ENCODE results near the gene GPNMB. TPM values are rescaled to one million over a fixed set of nuclear protein-coding genes. Genes with fewer than 3 reads are reported as not detected.

GPNMB gene
- total RNA-seq, 6 donors from 2014 or later = 68.5 to 309 (median 159) TPM

DNA sequence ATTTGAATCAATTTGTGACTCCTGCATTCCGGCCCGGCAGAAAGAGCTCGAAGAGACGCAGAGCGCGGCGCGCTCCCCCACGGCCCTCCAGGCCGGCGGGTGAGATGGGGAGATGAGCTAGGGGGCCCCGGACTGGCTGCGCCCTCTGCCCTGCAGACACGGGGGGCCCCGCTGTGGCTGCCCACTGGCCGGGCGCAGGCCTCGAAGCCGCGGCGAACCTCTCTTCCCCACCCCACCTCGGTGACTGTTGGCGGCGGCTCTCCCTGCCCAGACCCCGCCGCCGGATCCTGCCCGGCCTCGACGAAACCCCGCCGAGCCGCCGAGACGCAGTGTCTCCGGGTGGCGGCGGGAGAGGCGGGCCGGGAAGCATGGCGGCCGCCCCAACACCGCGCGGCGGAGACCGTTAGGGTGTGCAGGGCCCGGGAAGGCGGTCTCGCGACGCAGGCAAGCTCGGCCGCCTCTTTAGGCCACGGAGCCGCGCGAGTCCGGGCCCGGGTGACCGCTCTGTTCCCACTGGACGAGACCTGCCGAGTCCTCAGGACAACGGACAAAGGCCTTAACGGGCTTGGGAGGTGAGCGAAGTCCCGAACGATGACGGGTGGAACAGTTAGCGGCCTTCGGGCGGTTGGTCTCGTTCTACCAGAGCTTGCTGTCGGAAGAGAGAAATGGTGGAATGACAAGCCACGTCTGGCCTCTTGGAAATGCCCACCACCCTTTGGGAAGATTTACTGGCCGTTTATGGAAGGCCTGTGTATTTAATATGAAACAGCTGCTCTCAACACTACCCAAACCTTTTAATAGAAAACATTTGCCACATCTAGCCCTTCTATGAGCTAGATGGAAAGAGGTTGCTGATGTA is 40.4 kb upstream of the GPNMB start:
- peak overlapping the region in 3 of 4 donors; percentile 15 to 42 (median 39) for H3K4me3 ChIP-seq
- WGBS, 2 donors = 48 to 55% methylated on average over 26 to 39 of the region's 76 CpGs
- no peaks in the 10 kb centered on the region for H3K9me3 ChIP-seq
- peaks cover 0 to 8% (median 6%) of the 10 kb centered on the region in 4 donors for H3K36me3 ChIP-seq
- DNase-seq = peak in 1 of 2 donors; percentile 84
- H3K27ac ChIP-seq = peak overlapping the region in 2 of 4 donors; percentile 50 to 74
- no peaks in the 10 kb centered on the region for H3K27me3 ChIP-seq
- ATAC-seq (ENCODE audit: low FRiP score in 2 of 2) = peak in 1 of 2 donors; percentile 79
- no peak for TF ChIP-seq EP300 (IDR thresholded peaks at IDR 0.05)
- TF ChIP-seq, protein P1, sequence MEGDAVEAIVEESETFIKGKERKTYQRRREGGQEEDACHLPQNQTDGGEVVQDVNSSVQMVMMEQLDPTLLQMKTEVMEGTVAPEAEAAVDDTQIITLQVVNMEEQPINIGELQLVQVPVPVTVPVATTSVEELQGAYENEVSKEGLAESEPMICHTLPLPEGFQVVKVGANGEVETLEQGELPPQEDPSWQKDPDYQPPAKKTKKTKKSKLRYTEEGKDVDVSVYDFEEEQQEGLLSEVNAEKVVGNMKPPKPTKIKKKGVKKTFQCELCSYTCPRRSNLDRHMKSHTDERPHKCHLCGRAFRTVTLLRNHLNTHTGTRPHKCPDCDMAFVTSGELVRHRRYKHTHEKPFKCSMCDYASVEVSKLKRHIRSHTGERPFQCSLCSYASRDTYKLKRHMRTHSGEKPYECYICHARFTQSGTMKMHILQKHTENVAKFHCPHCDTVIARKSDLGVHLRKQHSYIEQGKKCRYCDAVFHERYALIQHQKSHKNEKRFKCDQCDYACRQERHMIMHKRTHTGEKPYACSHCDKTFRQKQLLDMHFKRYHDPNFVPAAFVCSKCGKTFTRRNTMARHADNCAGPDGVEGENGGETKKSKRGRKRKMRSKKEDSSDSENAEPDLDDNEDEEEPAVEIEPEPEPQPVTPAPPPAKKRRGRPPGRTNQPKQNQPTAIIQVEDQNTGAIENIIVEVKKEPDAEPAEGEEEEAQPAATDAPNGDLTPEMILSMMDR (IDR thresholded peaks at IDR 0.05) = no peak
- no peak for TF ChIP-seq POLR2A (IDR thresholded peaks at IDR 0.05)
- peaks cover 4 to 13% (median 9%) of the 10 kb centered on the region in 4 donors for H3K4me1 ChIP-seq

DNA sequence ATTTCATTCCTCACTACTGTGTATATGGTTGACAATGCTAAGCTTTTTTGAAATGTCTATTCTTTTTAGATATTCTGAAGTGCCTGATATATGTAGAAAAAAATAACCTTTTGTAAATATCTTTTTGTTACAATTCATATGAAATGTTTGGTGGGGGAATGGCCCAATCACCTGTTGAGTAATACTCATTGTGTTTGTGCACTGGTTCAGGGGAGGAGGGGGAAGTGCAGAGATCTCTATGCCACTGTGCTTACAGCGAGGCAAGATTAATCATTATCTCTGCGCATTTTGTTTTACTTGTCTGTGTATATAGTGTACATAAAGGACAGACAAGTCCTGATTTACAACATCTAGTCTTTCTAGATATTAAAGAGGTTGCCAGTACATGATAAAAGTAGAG is 39.6 kb upstream of the GPNMB start:
- 76 to 84% methylated on average over 2 of the region's 2 CpGs for WGBS, 2 donors
- Histone ChIP-seq H3K27me3 (no peaks in the 10 kb centered on the region), H3K27ac (no peak overlapping the region), H3K4me3 (no peak overlapping the region), H3K36me3 (no peaks in the 10 kb centered on the region), H3K9me3 (no peaks in the 10 kb centered on the region), H3K4me1 (peaks cover 4 to 13% (median 9%) of the 10 kb centered on the region in 4 donors)
- TF ChIP-seq POLR2AphosphoS5 (IDR thresholded peaks at IDR 0.05) = no peak
- TF ChIP-seq EP300 (IDR thresholded peaks at IDR 0.05) = no peak
- TF ChIP-seq POLR2A (IDR thresholded peaks at IDR 0.05) = no peak
- TF ChIP-seq, protein P1 (IDR thresholded peaks at IDR 0.05) = no peak
- peak in 1 of 2 donors; percentile 49 for ATAC-seq (ENCODE audit: low FRiP score in 2 of 2)
- DNase-seq = no peak

DNA sequence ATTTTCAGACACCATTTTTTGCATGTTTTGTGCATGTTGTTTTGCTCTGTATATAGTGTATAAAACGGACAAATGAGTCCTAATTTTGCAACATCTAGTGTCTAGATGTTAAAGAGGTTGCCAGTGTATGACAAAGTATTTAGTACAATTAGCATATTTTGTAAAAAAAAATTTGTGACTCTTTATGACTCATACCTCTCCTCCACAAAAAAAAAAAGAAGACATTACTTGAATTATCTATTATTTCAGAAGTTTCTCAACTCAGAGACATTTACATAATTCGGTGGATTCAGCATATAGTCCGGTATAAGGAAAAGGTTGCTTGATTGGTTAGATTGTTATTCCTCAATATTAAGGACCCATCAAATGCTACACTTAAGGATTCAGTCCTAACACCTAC is 38.7 kb upstream of the GPNMB start:
- no peaks in the 10 kb centered on the region for H3K36me3 ChIP-seq
- H3K4me1 ChIP-seq = peaks cover 4 to 13% (median 9%) of the 10 kb centered on the region in 4 donors
- H3K27me3 ChIP-seq = no peaks in the 10 kb centered on the region
- DNase-seq (no peak), ATAC-seq (ENCODE audit: low FRiP score in 2 of 2) (no peak)
- H3K9me3 ChIP-seq = no peaks in the 10 kb centered on the region
- TF ChIP-seq, protein P1 (IDR thresholded peaks at IDR 0.05) = no peak
- TF ChIP-seq POLR2A (IDR thresholded peaks at IDR 0.05) = no peak
- TF ChIP-seq POLR2AphosphoS5 (IDR thresholded peaks at IDR 0.05) = no peak
- no peak for TF ChIP-seq EP300 (IDR thresholded peaks at IDR 0.05)
- no peak overlapping the region for H3K27ac ChIP-seq
- no peak overlapping the region for H3K4me3 ChIP-seq
- WGBS, 2 donors = 72 to 82% methylated on average over 3 of the region's 3 CpGs

DNA sequence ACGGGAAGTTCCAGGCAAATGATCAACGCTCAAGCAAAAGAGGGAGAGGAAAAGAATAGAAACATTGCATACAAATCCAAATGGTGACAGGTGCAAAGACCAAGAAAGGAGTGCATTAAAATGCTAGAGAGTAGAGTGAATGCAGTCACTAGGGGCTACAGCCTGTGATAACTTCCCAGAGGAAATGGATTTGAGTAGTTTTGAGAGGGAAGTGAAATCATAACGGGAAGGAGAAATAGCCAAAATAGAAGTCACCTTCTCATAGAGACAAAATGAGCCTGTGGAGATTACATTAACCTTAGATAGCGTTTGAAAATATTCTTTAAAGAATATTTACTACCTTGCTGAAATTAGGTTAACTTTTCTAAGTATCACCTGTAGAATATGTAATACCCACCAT is 38.3 kb upstream of the GPNMB start:
- DNase-seq (no peak), ATAC-seq (ENCODE audit: low FRiP score in 2 of 2) (no peak)
- Histone ChIP-seq H3K9me3 (no peaks in the 10 kb centered on the region), H3K4me1 (peaks cover 4 to 13% (median 9%) of the 10 kb centered on the region in 4 donors), H3K36me3 (no peaks in the 10 kb centered on the region), H3K27me3 (no peaks in the 10 kb centered on the region), H3K27ac (no peak overlapping the region), H3K4me3 (no peak overlapping the region)
- TF ChIP-seq EP300 (IDR thresholded peaks at IDR 0.05) (no peak), POLR2AphosphoS5 (IDR thresholded peaks at IDR 0.05) (no peak), POLR2A (IDR thresholded peaks at IDR 0.05) (no peak)
- TF ChIP-seq, protein P1 (IDR thresholded peaks at IDR 0.05) = no peak
- WGBS, 2 donors = 79 to 80% methylated on average over 4 of the region's 4 CpGs
